GM21447 (cell line): ENCODE data around the gene WNK1.

Experiments used
- ATAC-seq: cut with Tn5 transposase; IDR thresholded peaks from one replicate; pipeline ENCODE4 v1.9.1; 2021; ENCODE audit not compliant: unreplicated experiment

The WNK1 gene

GRCh38 chr12:851343-851742, 99.0 kb downstream of the WNK1 start:
- no peak for ATAC-seq

DNA sequence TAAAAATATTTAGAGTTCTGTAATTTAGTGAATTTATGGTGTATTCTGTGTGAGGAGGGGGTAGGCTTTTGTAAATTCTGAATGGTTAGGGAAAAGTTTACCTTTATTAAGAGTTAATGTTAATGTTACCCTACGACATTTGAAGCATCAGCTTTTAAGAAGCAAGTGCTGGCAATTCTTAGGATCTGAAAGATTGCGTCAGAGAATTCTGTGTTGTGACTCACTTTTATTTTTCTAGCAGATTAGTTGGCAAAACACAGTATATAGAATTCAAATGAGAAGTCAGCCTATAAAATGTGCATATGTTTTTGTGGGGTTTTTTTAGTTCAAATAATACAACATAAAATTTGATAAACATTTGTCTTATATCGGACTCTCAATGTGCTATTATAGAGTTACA, 99.5 kb downstream of the WNK1 start:
- no peak for ATAC-seq

- ATAC-seq = no peak
These were observed 100.5 kb downstream of the WNK1 start for GRCh38 chr12:852864-853263.

- ATAC-seq = no peak
These were observed 105.2 kb downstream of the WNK1 start for GRCh38 chr12:857611-858010.

- no peak for ATAC-seq
These were observed 110.0 kb downstream of the WNK1 start for GRCh38 chr12:862303-862911.

GRCh38 chr12:863285-863684, 110.9 kb downstream of the WNK1 start:
- no peak for ATAC-seq

DNA sequence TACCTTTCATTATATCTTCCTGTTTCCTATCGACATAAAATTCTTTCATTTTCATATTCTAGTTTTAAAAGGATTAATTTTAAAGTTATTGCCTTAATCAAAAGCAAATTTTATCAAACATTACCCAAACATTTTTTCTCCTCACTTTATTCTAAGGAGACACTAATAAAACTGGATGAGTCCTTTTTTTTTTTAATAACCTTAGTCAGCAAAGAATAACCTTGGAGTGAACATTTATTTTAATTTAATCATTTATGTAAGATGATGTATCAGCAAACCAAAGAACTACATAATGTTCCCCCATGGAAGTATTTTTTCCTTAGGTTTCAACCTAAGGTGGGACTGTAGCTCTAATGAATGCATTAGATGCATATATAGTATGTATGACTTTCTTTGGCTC, 113.2 kb downstream of the WNK1 start:
- ATAC-seq = no peak

DNA sequence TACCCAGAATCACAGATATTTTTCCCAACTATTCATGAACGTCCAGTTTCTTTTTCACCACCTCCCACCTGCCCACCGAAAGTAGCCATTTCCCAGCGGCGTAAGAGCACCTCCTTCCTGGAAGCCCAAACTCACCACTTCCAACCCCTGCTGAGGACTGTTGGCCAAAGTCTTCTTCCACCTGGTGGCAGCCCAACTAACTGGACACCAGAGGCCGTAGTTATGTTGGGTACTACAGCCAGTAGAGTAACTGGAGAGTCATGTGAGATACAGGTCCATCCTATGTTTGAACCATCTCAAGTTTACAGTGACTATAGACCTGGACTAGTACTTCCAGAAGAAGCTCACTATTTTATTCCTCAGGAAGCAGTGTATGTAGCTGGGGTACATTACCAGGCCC, 115.5 kb downstream of the WNK1 start:
- no peak for ATAC-seq

- ATAC-seq = no peak
These were observed 116.3 kb downstream of the WNK1 start for GRCh38 chr12:868722-869121.

DNA sequence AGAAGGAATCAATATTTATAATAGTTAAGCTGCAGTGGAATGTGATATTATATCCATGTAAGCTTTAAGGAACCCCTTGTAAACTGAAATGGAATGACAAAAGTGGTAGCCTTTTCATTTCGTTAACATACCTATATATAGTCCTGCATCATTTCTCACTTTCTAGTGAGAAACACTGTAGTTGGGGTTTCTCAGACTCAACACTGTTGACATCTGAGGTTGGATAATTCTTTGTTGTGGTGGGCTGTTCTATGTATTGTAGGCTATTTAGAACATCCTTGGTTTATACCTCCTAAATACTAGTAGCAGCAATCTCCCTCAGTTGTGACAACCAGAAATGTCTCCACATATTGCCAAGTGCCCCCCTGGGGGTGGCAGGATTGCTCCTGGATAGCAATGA, 118.0 kb downstream of the WNK1 start:
- ATAC-seq = no peak

DNA sequence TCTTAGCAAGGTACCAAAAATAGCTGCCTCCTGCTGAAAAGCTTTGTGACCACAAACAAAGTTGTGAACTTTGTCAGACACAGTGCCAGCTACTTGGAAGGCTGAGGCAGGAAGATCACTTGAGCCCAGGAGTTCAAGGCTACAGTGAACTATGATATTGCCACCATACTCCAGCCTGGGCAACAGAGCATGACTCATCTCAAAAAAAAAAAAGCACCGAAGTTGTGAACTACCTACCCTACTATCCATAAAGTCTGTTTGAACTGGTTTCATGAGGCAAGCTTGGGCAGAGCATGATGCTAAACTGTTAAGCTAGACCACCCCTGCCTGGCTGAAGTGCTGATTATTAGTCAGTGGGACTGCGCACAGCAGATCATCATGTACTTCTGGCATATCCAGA, 121.6 kb downstream of the WNK1 start:
- no peak for ATAC-seq

GRCh38 chr12:879641-880040, 127.3 kb downstream of the WNK1 start:
- ATAC-seq = no peak

DNA sequence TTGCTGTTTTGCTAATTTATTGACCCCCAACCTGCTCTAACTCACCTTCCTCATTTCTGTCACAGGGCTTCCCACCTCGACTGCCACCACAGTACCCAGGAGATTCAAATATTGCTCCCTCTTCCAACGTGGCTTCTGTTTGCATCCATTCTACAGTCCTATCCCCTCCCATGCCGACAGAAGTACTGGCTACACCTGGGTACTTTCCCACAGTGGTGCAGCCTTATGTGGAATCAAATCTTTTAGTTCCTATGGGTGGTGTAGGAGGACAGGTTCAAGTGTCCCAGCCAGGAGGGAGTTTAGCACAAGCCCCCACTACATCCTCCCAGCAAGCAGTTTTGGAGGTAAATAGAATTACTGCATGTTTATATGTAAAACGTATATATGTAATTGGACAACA, 128.3 kb downstream of the WNK1 start:
- no peak for ATAC-seq

DNA sequence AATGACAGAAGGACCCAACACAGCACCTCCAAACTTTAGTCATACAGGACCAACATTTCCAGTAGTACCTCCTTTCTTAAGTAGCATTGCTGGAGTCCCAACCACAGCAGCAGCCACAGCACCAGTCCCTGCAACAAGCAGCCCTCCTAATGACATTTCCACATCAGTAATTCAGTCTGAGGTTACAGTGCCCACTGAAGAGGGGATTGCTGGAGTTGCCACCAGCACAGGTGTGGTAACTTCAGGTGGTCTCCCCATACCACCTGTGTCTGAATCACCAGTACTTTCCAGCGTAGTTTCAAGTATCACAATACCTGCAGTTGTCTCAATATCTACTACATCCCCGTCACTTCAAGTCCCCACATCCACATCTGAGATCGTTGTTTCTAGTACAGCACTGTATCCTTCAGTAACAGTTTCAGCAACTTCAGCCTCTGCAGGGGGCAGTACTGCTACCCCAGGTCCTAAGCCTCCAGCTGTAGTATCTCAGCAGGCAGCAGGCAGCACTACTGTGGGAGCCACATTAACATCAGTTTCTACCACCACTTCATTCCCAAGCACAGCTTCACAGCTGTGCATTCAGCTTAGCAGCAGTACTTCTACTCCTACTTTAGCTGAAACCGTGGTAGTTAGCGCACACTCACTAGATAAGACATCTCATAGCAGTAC, 132.5 kb downstream of the WNK1 start:
- ATAC-seq = no peak

GRCh38 chr12:885701-886100, 133.3 kb downstream of the WNK1 start:
- ATAC-seq = no peak

GRCh38 chr12:886206-886605, 133.8 kb downstream of the WNK1 start:
- ATAC-seq = no peak

GRCh38 chr12:894226-894625, 141.8 kb downstream of the WNK1 start:
- no peak for ATAC-seq

DNA sequence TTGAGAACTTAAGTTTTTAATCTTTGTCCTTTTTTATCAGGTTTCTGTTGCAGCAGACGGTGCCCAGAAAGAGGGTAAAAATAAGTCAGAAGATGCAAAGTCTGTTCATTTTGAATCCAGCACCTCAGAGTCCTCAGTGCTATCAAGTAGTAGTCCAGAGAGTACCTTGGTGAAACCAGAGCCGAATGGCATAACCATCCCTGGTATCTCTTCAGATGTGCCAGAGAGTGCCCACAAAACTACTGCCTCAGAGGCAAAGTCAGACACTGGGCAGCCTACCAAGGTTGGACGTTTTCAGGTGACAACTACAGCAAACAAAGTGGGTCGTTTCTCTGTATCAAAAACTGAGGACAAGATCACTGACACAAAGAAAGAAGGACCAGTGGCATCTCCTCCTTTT, 143.7 kb downstream of the WNK1 start:
- no peak for ATAC-seq

GRCh38 chr12:897386-897785, 145.0 kb downstream of the WNK1 start:
- no peak for ATAC-seq

GRCh38 chr12:902581-902980, 150.2 kb downstream of the WNK1 start:
- no peak for ATAC-seq

DNA sequence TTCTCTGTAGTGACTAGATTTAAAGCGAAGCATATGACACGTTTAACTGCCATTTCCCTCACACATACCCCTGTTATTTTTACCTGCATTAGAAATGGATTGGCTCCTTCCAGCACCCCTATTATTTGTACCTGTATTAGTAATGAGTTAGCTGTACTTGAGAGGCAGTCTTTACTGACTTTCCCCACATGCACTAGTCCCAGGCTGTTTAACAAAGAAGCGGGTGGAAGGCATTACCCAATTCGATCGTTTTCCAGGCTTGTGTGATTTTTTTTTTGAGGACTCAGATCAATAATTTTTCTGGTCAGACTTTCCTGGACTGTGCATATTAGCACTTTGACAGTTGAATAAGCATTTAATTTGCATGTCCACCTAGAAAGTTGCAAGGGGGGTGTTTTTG, 150.7 kb downstream of the WNK1 start:
- ATAC-seq = no peak

GRCh38 chr12:904010-904414, 151.6 kb downstream of the WNK1 start:
- ATAC-seq = no peak
